Cortex of kidney (tissue), 1 donor: Measurements from ENCODE around the gene HNRNPDL.
"Not testable (repeated sequence)": the region's sequence is repeated elsewhere in the genome, so short reads cannot be mapped to it uniquely, and the experiment has no call there.

Experiments used
- DNase-seq: peaks from one replicate; lab custom pipeline; 2025; lab: John Stamatoyannopoulos, UW

HNRNPDL gene

DNA sequence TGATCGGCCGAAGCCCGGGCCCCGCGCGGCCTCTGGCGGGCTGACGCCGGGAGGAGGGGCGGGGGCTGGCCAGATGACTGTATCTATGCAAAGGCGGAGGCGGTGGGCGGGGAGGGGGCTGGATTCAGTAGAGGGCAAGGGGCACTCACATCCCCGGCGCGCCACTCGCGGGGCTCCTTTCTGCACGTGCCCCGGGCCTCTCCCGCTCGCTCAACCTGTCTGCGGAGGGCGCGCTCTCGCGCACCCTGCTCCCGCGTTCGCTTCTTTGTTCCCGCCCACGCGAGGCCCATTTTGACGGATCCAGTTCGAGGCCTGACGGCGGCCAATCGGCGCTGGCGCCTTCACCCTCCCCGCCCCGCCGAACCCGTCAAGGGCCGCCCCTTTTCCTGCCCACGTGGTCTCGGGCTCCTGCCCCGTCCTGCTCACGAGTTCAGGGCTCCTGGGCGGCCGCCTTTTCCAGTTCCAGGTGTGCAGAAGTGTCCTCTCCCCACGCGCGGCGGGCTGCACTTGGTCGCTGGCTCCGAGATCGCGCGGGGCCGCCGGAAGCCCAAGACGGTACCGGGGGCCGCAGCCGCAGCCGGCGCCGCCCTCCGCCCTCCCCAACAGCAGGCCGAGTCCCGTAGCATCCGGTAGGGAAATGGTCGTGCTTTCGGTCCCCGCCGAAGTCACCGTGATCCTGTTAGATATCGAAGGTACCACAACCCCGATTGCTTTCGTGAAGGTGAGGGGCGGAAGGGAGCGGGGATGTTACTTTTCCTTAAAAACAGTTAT is at the start of gene HNRNPDL, which contains the start of gene ENOPH1:
HNRNPDL (minus strand) TSS at position 270 of the 771 bp plus-strand sequence. CDS start 772 bp downstream, outside the sequence.
ENOPH1 (plus strand) TSS at position 398 of the 771 bp plus-strand sequence; CDS start at position 638, 240 bp downstream.
- peak; percentile 56 for DNase-seq

DNA sequence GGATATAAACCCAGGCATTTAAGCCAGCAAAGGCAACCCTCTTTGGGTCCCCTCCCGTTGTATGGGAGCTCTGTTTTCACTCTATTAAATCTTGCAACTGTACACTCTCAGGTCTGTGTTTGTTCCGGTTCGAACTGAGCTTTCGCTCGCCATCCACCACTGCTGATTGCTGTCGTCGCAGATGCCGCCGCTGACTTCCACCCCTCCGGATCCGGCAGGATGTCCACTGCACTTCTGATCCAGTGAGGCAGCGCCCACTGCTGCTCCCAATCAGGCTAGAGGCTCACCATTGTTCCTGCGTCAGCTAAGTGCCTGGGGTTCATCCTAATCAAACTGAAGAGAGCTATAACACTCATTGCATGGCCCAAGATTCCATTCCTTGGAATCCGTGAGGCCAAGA is 49.3 kb upstream of the HNRNPDL start:
- no peak for DNase-seq

DNA sequence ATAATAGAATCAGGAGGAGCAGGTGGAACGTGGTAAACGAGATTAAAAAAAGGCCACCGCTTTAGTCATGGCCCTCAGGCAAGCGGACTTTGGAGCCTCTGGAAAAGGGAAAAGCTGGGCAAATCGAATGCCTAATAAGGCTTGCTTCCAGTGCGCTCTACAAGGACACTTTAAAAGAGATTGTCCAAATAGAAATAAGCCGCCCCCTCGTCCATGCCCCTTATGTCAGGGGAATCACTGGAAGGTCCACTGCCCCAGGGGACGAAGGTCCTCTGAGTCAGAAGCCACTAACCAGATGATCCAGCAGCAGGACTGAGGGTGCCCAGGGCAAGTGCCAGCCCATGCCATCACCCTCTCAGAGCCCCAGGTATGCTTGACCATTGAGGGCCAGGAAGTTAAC is 47.2 kb upstream of the HNRNPDL start:
- not testable (repeated sequence) for DNase-seq

DNA sequence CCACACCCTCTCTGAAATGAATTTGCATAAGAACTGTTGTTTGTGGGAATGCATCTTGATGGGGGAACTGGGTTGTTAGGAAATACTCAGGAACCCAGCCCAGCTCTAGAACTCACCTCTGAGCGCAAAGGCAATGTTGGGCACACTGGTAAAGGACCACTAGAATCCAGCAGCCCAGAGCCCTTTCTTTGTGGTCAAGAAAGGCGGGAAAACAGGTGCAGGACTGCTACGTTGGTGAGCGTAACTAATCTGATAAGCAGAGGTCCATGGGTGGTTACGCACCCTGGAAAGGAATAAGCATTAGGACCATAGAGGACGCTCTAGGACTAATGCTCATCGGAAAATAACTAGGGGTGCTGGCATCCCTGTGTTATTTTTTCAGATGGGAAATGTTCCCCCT is 45.7 kb upstream of the HNRNPDL start:
- DNase-seq, result not testable (repeated sequence)

DNA sequence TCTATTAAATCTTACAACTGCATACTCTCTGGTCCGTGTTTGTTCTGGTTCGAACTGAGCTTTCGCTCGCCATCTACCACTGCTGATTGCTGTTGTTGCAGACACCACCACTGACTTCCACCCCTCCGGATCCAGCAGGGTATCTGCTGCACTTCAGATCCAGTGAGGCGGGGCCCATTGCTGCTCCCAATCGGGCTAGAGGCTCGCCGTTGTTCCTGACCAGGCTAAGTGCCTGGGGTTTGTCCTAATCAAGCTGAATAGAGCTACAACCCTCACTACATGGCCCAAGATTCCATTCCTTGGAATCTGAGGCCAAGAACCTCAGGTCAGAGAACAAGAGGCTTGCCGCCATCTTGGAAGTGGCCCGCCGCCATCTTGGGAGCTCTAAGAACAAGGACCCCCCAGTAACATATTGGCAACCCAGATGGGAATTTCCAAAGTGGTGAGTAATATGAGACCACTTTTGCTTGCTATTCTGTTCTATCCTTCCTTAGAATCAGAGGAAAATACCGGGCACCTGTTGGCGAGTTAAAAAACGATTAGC is 43.4 kb upstream of the HNRNPDL start:
- DNase-seq, result no peak

DNA sequence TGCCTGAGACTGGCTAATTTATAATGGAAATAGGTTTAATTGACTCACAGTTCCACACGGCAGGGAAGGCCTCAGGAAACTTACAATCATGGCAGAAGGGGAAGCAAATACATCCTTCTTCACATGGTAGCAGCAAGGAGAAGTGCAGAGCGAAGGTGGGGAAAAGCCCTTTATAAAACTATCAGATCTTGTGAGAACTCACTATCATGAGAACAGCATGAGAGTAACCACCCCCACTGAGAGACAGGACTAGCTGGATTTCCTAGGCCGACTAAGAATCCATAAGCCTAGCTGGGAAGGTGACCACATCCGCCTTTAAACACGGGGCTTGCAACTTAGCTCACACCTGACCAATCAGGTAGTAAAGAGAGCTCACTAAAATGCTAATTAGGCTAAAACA is 42.8 kb upstream of the HNRNPDL start:
- DNase-seq, result not testable (repeated sequence)

DNA sequence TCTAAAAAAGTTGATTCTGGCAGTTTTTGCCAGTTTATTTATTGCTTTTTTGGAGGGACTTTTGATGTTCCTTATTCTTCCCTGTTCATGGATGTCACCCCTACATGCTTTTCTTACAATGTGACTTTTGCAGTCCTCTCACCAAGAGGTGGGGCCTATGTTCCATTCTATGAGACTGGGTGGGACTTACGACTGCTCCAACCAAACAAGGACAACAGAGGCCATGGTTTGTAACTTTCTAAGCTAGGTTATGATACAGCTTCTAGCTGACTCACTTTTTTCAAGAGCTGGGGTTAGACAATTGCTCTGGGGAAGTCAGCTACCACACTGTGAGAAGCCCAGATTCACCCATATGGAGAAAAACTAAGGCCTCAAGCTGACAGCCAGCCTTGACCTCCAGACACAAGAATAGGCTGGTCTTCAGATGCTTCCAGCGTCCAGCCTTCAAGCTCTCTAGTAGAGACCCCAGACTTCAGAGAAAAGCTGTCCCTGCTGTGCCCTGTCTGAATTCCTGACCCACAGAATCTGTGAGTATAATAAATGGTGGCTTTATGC is 39.6 kb upstream of the HNRNPDL start:
- DNase-seq, result no peak

DNA sequence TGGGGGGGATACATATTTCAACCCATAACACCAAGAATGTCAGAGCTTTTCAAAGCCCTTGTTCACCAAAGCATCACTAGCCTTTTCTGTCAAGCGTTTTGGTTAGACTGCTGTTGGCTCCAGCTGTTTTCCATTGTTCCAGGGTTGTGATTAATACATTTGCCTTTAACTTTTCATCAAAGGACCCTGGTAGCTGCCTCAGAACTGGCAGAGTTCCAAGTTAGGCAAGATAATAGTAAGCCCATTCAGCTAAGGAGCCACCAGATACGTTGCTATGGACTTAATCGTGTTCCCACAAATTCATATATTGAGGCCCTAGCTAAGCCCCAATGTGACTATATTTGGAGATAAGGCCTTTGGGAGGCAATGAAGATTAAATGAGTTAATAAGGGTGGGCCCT is 37.2 kb upstream of the HNRNPDL start:
- no peak for DNase-seq

DNA sequence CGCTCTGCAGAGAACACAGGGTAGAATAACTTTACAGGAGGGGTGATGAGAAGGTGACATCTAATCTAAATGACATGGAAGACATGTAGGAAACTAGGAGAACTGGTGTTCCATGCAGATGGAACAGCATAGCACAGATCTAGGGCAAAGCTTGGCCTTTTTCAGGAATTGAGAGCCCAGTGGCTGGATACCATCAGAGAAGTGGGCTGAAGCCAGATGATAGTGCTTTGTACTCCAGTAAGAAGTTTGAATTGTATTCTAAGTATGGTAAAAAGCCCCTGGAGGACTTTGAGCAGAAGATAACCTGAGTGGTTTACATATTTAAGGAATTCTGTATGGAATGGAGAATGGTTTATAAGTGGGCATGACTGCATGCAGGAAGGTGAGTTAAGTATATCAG is 33.0 kb upstream of the HNRNPDL start:
- DNase-seq, result no peak

DNA sequence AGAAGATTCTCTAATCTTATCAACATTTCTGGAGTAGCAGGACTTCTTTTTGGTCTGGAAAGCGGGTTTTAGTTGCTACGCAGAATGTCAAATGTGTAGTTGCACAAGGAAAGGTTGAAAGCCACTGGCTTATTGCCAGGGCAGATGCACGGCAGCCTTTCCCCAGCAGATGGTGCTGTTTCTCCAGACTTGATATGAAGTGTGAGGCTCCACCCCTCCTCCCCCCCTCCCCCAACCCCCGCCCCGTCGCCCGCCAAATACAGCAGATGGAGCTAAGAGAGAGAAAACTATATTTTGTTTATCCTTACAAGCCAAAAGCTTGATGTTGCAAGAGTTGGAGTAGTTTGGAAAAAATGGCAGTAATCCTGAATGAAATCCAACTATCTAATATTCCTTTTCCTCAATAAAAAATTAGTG is 32.2 kb upstream of the HNRNPDL start:
- DNase-seq, result no peak

DNA sequence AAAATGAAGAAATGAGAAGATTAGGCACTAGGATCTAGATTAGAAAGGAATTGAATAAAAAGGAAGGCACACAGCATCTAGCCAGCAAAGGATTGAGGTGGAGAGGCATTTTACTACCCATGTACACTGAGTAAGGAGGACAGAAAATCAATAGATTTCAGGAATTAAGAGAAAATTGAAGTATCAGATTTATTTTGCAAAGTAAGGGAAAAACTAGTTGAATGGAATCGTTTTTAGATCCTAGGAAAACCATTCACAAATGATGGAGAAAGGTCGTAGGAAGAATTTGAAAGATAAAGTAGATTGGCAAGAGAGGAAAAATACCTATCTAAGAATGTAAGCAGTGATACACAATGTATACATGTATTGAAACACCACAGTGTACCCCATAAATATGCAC is 31.4 kb upstream of the HNRNPDL start:
- no peak for DNase-seq

DNA sequence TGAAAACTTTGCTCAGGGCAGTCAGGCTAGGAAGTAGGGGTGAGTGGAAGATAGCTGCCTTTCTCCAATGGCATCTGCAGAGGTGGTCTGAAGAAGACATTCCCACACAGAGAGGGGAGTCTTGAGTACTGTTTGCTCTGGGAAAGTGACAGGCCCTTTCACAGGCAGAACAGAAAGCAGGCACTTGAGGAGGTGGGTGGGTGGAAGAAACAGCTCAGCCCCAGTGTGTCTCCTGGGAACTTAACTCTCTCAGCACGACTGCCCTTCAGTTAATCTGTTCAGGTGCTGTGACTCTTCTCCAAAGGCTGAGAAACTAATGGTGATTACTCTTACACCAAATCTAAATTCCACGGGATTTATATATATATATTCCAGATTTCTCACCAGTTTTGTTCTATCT is 28.5 kb upstream of the HNRNPDL start:
- no peak for DNase-seq

DNA sequence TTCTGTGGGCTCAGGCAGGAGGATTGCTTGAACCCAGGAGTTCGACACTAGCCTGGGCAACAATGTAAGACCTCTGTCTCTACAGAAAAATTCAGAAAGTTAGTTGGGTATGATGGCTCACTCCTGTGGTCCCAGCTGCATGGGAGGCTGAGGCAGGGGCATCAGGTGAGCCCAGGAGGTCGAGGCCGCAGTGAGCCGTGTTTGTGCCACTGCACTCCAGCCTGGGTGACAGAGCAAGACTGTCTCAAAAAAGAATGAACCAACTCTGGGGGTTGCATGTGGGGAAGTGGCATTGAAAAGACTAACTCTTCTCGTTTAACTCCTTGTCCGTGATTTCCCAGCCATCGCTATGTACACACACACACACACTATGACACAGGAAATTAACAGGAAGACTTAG is 27.0 kb upstream of the HNRNPDL start:
- no peak for DNase-seq

DNA sequence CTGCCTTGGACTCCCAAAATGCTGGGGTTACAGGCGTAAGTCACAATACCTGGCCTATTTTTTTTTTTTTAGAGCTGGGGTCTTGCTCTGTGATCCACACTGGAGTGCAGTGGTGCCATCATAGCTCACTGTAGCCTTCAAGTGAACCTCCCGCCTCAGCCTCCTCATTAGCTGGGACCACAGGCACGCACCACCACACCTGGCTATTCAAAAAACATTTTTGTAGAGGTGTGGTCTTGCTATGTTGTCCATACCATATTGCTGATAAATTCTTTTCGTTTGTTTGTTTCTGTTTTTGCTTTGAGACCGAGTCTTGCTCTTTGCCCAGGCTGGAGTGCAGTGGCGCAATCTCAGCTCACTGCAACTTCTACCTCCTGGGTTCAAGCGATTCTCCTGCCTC is 21.8 kb upstream of the HNRNPDL start:
- no peak for DNase-seq

DNA sequence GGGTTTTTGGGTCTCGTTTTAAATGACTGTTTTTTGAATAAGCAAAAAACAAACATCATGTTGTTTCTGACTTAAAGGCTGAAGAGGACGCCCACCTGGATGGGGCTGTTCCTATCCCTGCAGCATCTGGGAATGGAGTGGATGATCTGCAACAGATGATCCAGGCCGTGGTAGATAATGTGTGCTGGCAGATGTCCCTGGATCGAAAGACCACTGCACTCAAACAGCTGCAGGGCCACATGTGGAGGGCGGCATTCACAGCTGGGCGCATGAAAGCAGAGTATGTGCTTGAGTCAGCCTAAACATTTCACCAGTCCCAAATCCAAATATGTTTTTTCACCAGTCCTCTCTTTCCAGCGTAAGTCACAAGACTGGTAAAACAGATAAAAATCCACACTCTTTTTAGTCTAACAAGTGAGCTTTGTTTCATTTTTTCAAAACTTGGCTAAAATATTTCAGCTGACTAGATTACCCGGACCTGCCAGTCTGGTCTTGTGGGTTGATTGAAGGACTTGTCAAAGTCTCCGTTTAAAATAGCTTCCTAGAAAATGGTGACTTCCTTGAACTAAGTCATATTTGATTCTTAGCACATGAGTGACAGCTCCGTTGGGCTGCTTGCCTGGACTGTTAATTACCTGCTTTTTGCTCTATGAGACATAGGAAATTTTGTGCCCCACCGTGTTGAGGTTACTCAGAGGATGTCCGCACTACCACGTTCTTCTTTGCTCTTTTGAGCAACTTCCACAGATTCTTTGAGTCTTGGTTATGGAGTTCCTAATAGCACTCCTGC is 20.9 kb upstream of the HNRNPDL start:
- DNase-seq, result no peak

DNA sequence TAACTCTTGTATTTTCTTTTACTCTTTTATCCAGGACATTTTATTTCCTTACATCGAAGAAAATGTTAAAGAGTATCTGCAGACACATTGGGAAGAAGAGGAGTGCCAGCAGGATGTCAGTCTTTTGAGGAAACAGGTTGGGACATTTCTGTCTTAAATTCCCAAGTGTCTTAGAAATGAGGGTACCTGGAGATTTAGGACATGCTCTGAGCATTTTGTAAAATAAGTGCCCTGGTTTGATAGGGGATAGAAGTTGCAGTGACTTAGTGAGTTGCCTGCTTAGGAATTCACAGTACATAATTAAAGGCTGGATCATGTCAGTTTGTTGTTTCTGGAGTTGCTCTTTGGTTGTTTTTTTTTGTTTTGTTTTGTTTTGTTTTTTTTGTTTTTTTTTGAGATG is 17.6 kb upstream of the HNRNPDL start:
- no peak for DNase-seq

DNA sequence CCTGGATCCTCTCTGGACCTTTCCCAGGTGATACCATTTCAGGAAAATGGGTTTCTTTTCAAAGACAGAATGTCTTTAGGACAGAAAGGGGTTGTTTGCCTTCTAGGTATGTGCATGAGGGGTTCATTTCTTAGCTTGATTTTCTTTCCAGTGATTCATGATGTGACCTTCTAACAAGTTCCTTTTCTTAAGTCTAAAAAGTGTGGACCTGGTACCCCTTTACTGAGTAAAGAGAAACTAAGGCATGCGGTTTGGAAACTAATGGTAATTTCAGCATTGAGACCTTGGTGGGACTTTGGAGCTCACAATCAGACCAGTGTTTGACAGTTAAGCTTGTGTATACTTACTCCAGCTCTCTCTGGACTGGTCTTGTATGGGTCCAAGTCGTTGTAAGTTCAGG is 8.8 kb upstream of the HNRNPDL start:
- no peak for DNase-seq

DNA sequence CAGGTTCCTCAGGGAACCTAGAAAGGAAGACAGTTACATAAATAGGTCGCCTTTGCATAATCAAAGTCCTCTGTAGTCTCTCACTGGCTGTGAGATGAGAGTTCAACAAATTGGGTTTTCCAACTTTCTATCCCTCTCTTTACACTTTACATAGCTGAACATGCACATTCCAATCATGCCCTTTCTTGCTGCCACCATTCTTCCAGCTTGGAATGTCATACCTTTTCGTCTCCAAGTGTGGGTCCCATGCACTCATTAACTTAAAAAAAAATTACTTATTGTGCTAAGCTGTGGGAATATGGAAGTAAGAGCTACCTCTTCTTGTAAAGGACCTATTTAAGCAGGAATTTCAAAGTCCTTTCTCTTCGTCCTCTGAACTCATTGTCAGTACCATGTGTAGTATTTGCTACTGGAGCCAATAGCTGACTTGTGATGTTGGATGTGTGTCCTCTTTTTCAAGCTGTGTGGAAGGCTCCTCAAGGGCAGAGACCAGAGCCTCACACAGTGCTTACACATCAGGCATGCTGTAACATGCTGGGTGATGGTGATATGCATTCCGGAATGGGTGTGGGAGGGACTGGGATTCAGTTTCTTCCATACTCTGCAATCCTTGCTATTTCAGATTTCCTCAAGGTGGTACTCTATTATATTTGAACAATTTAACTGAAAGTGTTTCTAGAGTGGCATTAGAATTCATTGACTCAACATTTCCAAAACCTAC is 7.2 kb upstream of the HNRNPDL start:
- DNase-seq, result no peak

DNA sequence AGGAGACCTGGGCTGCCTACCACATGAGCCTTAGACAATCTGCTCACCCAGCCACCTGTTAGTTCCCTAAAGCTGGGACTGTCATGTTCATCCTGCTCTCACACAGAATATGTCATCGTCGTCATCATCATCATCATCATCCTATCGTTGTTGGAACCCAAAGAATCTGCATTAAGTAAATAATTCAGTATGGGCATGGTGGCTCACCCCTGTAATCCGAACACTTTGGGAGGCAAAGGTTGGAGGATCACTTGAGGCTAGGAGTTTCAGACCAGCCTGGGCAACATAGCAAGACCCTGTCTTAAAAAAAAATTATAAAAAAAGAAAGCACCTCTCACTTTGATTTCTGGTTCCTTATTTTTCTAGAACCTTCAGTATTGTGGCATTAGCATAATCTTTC is 6.5 kb upstream of the HNRNPDL start:
- no peak for DNase-seq

DNA sequence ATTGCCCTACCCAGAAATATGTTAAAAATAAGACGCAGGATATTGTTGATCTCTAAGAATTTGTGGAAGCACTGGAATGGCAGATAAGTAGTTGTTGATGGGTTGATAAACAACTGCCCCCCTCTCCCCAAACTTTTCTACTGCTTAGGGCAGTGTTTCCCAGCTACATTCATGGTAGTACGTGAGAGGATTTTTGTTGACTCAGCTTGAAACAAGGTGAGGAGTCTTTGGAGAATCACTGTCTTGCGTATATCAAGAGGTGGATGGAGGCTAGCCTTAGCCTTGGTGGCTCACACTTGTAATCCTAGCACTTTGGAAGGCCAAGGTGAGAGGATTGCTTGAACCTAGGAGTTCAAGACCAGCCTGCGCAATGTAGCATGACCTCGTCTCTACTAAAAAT is 5.9 kb upstream of the HNRNPDL start:
- no peak for DNase-seq

DNA sequence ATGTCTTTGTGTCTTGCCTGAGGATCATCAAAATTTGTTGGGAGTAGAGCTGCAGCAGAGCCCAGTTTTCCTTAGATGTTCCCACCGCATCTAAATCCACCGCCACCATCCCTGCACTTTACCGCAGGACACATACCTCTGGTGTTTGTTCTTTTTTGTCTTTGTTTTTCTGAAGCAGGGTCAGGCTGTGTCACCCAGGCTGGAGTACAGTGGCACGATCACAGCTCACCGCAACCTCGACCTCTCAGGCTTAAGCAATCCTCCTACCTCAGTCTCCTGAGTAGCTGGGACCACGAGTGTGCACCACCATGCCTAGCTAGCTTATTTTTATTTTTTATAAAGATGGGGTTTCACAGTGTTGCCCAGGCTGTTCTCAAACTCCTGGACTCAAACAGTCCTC is 4.7 kb upstream of the HNRNPDL start:
- DNase-seq, result no peak

DNA sequence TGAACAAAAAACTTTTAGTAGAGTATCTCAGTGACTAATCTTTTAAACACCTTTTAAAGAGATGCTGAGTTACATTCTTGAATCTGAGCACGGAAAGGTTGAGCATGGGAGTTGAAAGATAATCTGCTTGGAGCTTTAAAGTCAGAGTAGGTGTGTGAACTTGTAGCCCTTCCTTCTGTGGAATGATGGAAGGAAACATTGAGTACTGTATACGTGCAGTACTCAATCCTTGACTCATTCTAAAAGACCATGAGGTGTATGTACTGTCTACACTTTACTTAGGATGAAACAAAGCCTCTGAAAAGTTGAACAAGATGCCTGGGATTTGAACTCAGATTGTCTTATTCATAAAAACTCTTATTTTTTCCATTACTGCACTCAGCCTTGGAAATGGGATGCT is 3.5 kb upstream of the HNRNPDL start:
- no peak for DNase-seq
